Nephron (organoid): ENCODE measurements around the gene ADCY2.

Experiments used
- H3K27ac Mint-ChIP-seq, 3 experiments: 2 replicates each; pipeline ENCODE4 v1.8.0; 2020; ENCODE audit warnings: mixed read lengths in 3 of 3, mild to moderate bottlenecking in 2 of 3, moderate library complexity in 1 of 3
- H3K27me3 Mint-ChIP-seq: 2 replicates; pipeline ENCODE4 v1.8.0; 2021; ENCODE audit warnings: low read depth, mild to moderate bottlenecking, moderate library complexity, mixed read lengths
- H3K36me3 Mint-ChIP-seq: 2 replicates; pipeline ENCODE4 v1.8.0; 2020; ENCODE audit warnings: low read depth, mixed read lengths
- H3K4me1 Mint-ChIP-seq: 2 replicates; pipeline ENCODE4 v1.8.0; 2020; ENCODE audit warnings: mixed read lengths
- H3K4me3 Mint-ChIP-seq, 3 experiments: 2 replicates each; pipeline ENCODE4 v1.8.0; 2020; ENCODE audit warnings: mild to moderate bottlenecking in 3 of 3, mixed read lengths in 3 of 3, moderate library complexity in 2 of 3
- H3K9me3 Mint-ChIP-seq: 2 replicates; pipeline ENCODE4 v1.8.0; 2020; ENCODE audit warnings: mixed read lengths
- CTCF ChIP-seq, 3 experiments: fragments of 200-600 bp; sonication (generic); IDR thresholded peaks; one replicate each; pipeline ENCODE4 v1.5.0; 2021; ENCODE audit warnings: antibody characterized with exemption in 3 of 3; ENCODE audit not compliant: unreplicated experiment in 3 of 3

The ADCY2 gene

DNA sequence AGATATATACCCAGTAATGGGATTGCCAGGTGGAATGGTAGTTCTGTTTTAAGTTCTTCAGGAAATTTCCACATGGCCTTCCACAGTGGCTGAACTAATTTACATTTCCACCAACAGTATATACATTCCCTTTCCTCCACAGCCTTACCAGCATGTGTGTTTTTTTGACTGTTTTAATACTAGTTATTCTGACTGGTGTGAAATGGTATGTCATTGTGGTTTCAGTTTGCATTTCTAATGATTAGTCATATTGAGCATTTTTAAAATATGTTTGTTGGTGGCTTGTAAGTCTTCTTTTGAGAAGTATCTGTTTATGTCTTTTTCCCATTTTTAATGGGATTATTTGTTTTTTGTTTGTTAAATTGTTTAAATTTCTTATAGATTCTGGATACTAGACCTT, 246.1 kb downstream of the ADCY2 start:
- no peak for TF ChIP-seq CTCF (IDR thresholded peaks at IDR 0.05; ENCODE audit: unreplicated experiment in 3 of 3)
- peaks cover 15% of the 10 kb centered on the region for H3K9me3 Mint-ChIP-seq
- H3K27ac Mint-ChIP-seq: no peak overlapping the region
- peaks cover 9% of the 10 kb centered on the region for H3K36me3 Mint-ChIP-seq
- H3K4me1 Mint-ChIP-seq: no peaks in the 10 kb centered on the region
- H3K4me3 Mint-ChIP-seq: no peak overlapping the region
- no peaks in the 10 kb centered on the region for H3K27me3 Mint-ChIP-seq

DNA sequence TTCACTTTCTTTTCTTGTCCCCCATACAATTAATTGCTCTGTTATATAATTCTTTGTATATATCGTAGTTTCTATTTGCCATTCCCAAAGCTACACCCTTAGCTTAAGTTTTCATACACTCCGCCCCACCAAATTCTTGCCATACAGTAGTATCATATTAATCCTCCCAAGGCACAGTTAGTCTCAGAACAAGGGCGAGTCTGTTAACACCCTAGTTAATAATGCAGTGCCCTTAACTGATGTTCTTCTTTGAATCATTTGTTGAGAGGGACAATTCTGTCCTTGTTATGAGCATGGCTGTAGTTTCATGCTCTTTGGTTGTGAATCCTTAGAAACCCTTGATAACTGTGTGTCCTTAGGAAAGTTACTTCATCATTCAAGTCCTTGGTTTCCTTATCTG, 248.8 kb downstream of the ADCY2 start:
- TF ChIP-seq CTCF (IDR thresholded peaks at IDR 0.05; ENCODE audit: unreplicated experiment in 3 of 3): no peak
- H3K36me3 Mint-ChIP-seq: peaks cover 7% of the 10 kb centered on the region

GRCh38 chr5:7650755-7651154, 254.8 kb downstream of the ADCY2 start:
- no peaks in the 10 kb centered on the region for H3K27me3 Mint-ChIP-seq

More for the DNA sequence above, 248.8 kb downstream of the ADCY2 start:
- Mint-ChIP-seq H3K27ac (no peak overlapping the region), H3K9me3 (peaks cover 15% of the 10 kb centered on the region), H3K4me3 (no peak overlapping the region), H3K4me1 (peaks cover 8% of the 10 kb centered on the region), H3K27me3 (no peaks in the 10 kb centered on the region)

GRCh38 chr5:7653046-7653445, 257.1 kb downstream of the ADCY2 start:
- Mint-ChIP-seq H3K9me3 (no peaks in the 10 kb centered on the region), H3K4me1 (peaks cover 10% of the 10 kb centered on the region), H3K27ac (no peak overlapping the region), H3K4me3 (no peak overlapping the region), H3K27me3 (peaks cover under 1% of the 10 kb centered on the region), H3K36me3 (no peaks in the 10 kb centered on the region)
- no peak for TF ChIP-seq CTCF (IDR thresholded peaks at IDR 0.05; ENCODE audit: unreplicated experiment in 3 of 3)

More at GRCh38 chr5:7650755-7651154, 254.8 kb downstream of the ADCY2 start:
- no peak overlapping the region for H3K27ac Mint-ChIP-seq
- peaks cover 10% of the 10 kb centered on the region for H3K4me1 Mint-ChIP-seq
- H3K36me3 Mint-ChIP-seq: no peaks in the 10 kb centered on the region
- H3K9me3 Mint-ChIP-seq: no peaks in the 10 kb centered on the region
- TF ChIP-seq CTCF (IDR thresholded peaks at IDR 0.05; ENCODE audit: unreplicated experiment in 3 of 3): no peak
- no peak overlapping the region for H3K4me3 Mint-ChIP-seq

GRCh38 chr5:7657153-7657552, 261.2 kb downstream of the ADCY2 start:
- H3K27me3 Mint-ChIP-seq: peaks cover 5% of the 10 kb centered on the region
- no peaks in the 10 kb centered on the region for H3K9me3 Mint-ChIP-seq
- no peaks in the 10 kb centered on the region for H3K36me3 Mint-ChIP-seq
- no peak for TF ChIP-seq CTCF (IDR thresholded peaks at IDR 0.05; ENCODE audit: unreplicated experiment in 3 of 3)
- H3K4me1 Mint-ChIP-seq: no peaks in the 10 kb centered on the region
- H3K4me3 Mint-ChIP-seq: no peak overlapping the region
- H3K27ac Mint-ChIP-seq: no peak overlapping the region

DNA sequence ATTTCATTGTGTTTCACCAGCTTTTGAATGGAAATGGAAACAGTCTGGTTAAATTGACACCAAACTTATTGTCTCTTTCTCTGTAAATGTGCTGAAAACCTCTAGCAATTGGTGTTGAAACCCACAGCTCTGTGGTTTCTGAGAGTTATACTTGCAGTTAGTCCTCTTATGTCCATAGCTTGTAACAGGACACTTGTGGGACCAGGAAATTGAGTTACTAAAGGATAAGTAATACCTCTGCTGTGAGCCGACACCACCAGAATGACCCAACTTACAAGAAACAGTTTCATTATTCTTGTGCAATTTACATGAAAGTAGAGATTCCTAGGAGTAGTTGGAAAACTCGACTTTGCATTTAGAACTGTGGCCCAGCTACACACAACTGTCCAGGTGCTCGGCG, 263.5 kb downstream of the ADCY2 start:
- no peak for TF ChIP-seq CTCF (IDR thresholded peaks at IDR 0.05; ENCODE audit: unreplicated experiment in 3 of 3)
- no peaks in the 10 kb centered on the region for H3K9me3 Mint-ChIP-seq
- H3K4me3 Mint-ChIP-seq: no peak overlapping the region
- no peaks in the 10 kb centered on the region for H3K4me1 Mint-ChIP-seq
- H3K27me3 Mint-ChIP-seq: peaks cover 5% of the 10 kb centered on the region
- no peak overlapping the region for H3K27ac Mint-ChIP-seq
- no peaks in the 10 kb centered on the region for H3K36me3 Mint-ChIP-seq
